ENCODE data around the gene SSBP3. TPM values are rescaled to one million over a fixed set of nuclear protein-coding genes. Genes with fewer than 3 reads are reported as not detected.

SSBP3 gene
- total and polyA plus RNA-seq, 2 of the 13 experiments (the other 11 are each of a cell fraction or from before 2014, with no cell fraction given), result 8.5 to 17.6 TPM

DNA sequence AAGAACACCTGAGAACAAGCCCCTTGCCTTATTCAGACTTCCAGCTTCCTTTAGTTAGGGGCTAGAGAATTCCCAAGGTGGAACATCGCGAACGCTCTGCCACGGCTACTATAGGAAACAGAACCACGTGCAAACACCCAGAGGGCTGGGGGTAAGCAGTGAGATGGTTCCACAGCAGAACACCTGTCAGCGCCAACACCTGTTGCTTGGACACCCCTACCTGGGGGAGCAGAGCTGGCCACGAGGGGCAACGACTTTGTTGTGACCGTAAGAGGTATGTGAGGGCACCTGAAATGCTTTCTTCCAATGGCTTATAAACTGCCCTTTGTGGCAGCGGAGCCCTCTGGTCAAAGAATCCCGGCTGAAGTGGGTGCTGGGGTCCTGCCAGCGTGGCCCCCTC, 155.5 kb downstream of the SSBP3 start:
- Histone ChIP-seq H3K27ac (ENCODE audit: extremely low read length, insufficient read depth, low read length) (no peak overlapping the region), H3K79me2 (ENCODE audit: insufficient read depth, low read length) (no peaks in the 10 kb centered on the region), H3K9me3 (ENCODE audit: low read length) (no peaks in the 10 kb centered on the region), H3K9ac (ENCODE audit: insufficient read depth, low read depth, low read length) (no peak overlapping the region), H3K27me3 (ENCODE audit: control insufficient read depth in 1 of 2, insufficient read depth in 2 of 2, low read length in 2 of 2) (no peaks in the 10 kb centered on the region), H2AFZ (ENCODE audit: low read length) (no peak overlapping the region), H3K4me2 (ENCODE audit: low read depth, low read length) (no peak overlapping the region), H3K4me1 (ENCODE audit: insufficient read depth, low read length) (no peaks in the 10 kb centered on the region), H3K4me3 (replicated peaks in 1 of 3; ENCODE audit: insufficient read depth in 1 of 3, low read depth in 2 of 3, low read length in 3 of 3) (no peak overlapping the region), H4K20me1 (ENCODE audit: insufficient read depth, low read length) (no peaks in the 10 kb centered on the region), H3K36me3 (replicated peaks in 1 of 2; ENCODE audit: control insufficient read depth in 1 of 2, insufficient read depth in 2 of 2, low read length in 2 of 2) (peaks cover 11% of the 10 kb centered on the region in 2 experiments; a peak in 4 of 5 replicates)
- no TSS peak for BruUV-seq (replicated peaks)
- TF ChIP-seq FOXO4 (CRISPR knock-in tag; conservative IDR thresholded peaks at IDR 0.05) (no peak), ZNF709 (CRISPR knock-in tag; IDR thresholded peaks at IDR 0.05) (no peak), ZNF570 (CRISPR knock-in tag; IDR thresholded peaks at IDR 0.05; ENCODE audit: borderline replicate concordance) (no peak), ZNF207 (IDR thresholded peaks at IDR 0.05; ENCODE audit: borderline replicate concordance) (no peak), TSC22D2 (CRISPR knock-in tag; IDR thresholded peaks at IDR 0.05; ENCODE audit: borderline replicate concordance) (no peak), UBTF (CRISPR knock-in tag; IDR thresholded peaks at IDR 0.05) (no peak), ZFP62 (CRISPR knock-in tag; IDR thresholded peaks at IDR 0.05) (no peak), TBL1XR1 (IDR thresholded peaks at IDR 0.05; ENCODE audit: borderline replicate concordance, low read length, partially characterized antibody) (no peak), RARA (CRISPR knock-in tag; IDR thresholded peaks at IDR 0.05) (no peak), NFE2L2 (IDR thresholded peaks at IDR 0.05; ENCODE audit: low read length) (no peak)
- TF ChIP-seq, protein P1, sequence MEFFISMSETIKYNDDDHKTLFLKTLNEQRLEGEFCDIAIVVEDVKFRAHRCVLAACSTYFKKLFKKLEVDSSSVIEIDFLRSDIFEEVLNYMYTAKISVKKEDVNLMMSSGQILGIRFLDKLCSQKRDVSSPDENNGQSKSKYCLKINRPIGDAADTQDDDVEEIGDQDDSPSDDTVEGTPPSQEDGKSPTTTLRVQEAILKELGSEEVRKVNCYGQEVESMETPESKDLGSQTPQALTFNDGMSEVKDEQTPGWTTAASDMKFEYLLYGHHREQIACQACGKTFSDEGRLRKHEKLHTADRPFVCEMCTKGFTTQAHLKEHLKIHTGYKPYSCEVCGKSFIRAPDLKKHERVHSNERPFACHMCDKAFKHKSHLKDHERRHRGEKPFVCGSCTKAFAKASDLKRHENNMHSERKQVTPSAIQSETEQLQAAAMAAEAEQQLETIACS (CRISPR knock-in tag; IDR thresholded peaks at IDR 0.05), result no peak
- TF ChIP-seq, protein P2, sequence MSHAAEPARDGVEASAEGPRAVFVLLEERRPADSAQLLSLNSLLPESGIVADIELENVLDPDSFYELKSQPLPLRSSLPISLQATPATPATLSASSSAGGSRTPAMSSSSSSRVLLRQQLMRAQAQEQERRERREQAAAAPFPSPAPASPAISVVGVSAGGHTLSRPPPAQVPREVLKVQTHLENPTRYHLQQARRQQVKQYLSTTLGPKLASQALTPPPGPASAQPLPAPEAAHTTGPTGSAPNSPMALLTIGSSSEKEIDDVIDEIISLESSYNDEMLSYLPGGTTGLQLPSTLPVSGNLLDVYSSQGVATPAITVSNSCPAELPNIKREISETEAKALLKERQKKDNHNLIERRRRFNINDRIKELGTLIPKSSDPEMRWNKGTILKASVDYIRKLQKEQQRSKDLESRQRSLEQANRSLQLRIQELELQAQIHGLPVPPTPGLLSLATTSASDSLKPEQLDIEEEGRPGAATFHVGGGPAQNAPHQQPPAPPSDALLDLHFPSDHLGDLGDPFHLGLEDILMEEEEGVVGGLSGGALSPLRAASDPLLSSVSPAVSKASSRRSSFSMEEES (CRISPR knock-in tag; IDR thresholded peaks at IDR 0.05), result no peak
- WGBS (ENCODE audit: low lambda C conversion rate), result 95% methylated on average over 5 of the region's 12 CpGs
- DNase-seq (ENCODE audit: low spot score), result no peak
- FAIRE-seq, result no peak
- CTCF ChIA-PET (ENCODE audit: low intra/inter-chr PET ratio, low total read pairs), result no interaction called here
- intact Hi-C loops (cut with micrococcal nuclease; ENCODE audit: unreplicated experiment) (no loop called here), in situ Hi-C loops (cut with HindIII; ENCODE audit: extremely low pct_ligation_motif_present, low pct_unique_long_range_greater_than_20kb) (no loop called here)
- POLR2A ChIA-PET, result no interaction called here
- no peak for ATAC-seq
